HepG2 (cell line): Measurements from ENCODE around the gene TAB3. TPM values are rescaled to one million over a fixed set of nuclear protein-coding genes. Genes with fewer than 3 reads are reported as not detected.

Experiments used
- CC2D1A ChIP-seq: sonication (generic); formaldehyde crosslinking; IDR thresholded peaks from 2 replicates; pipeline ENCODE4 v1.8.1; 2023; ENCODE audit warnings: mild to moderate bottlenecking, missing genetic modification reagents
- CHCHD3 ChIP-seq: sonication (generic); formaldehyde crosslinking; IDR thresholded peaks from 2 replicates; pipeline ENCODE4 v1.8.0; 2022; ENCODE audit warnings: mild to moderate bottlenecking, missing genetic modification reagents, moderate library complexity
- DR1 ChIP-seq: sonication (generic); formaldehyde crosslinking; IDR thresholded peaks from 2 replicates; pipeline ENCODE4 v1.8.0; 2021; ENCODE audit warnings: mild to moderate bottlenecking, missing genetic modification reagents, inconsistent platforms
- DZIP1 ChIP-seq: sonication (generic); formaldehyde crosslinking; IDR thresholded peaks from 2 replicates; pipeline ENCODE4 v1.5.0; 2020; ENCODE audit warnings: mild to moderate bottlenecking, missing genetic modification reagents
- E2F2 ChIP-seq: sonication (generic); formaldehyde crosslinking; IDR thresholded peaks from 2 replicates; pipeline ENCODE4 v1.4.0; 2020; ENCODE audit warnings: missing genetic modification reagents, borderline replicate concordance
- IRF9 ChIP-seq: sonication (generic); formaldehyde crosslinking; IDR thresholded peaks from 2 replicates; pipeline ENCODE4 v1.8.0; 2022; ENCODE audit warnings: missing genetic modification reagents, mild to moderate bottlenecking, borderline replicate concordance
- MEIS2 ChIP-seq: sonication (generic); formaldehyde crosslinking; IDR thresholded peaks from 2 replicates; pipeline ENCODE4 v1.9.0; 2021; ENCODE audit warnings: mild to moderate bottlenecking, missing genetic modification reagents
- MXD3 ChIP-seq: IDR thresholded peaks from 2 replicates; pipeline ENCODE4 v1.6.1; 2016; ENCODE audit warnings: mild to moderate bottlenecking, missing biosample characterization, missing genetic modification reagents
- NR3C1 ChIP-seq: sonication (generic); formaldehyde crosslinking; IDR thresholded peaks from 2 replicates; pipeline ENCODE4 v1.4.0; 2020; ENCODE audit warnings: missing genetic modification reagents
- PRDM15 ChIP-seq: sonication (generic); formaldehyde crosslinking; IDR thresholded peaks from 2 replicates; pipeline ENCODE4 v1.4.0; 2020; ENCODE audit warnings: missing genetic modification reagents
- RBAK ChIP-seq: sonication (generic); formaldehyde crosslinking; IDR thresholded peaks from 2 replicates; pipeline ENCODE4 v1.5.1; 2020; ENCODE audit warnings: mild to moderate bottlenecking, missing genetic modification reagents
- TAF15 ChIP-seq: fragments of 200-400 bp; formaldehyde crosslinking; IDR thresholded peaks from one replicate; pipeline ENCODE4 v1.6.1; 2018; ENCODE audit warnings: mild to moderate bottlenecking, low read depth, low read length; ENCODE audit not compliant: poor library complexity, severe bottlenecking
- TFE3 ChIP-seq: IDR thresholded peaks from 2 replicates; pipeline ENCODE4 v1.6.1; 2016
- TSC22D2 ChIP-seq: sonication (generic); formaldehyde crosslinking; IDR thresholded peaks from 2 replicates; pipeline ENCODE4 v1.5.1; 2020; ENCODE audit warnings: missing genetic modification reagents, mild to moderate bottlenecking, borderline replicate concordance
- ZKSCAN1 ChIP-seq: fragments of 150-350 bp; IDR thresholded peaks from 2 replicates; pipeline ENCODE4 v1.6.1; 2014; ENCODE audit warnings: low read length
- ZNF569 ChIP-seq: sonication (generic); formaldehyde crosslinking; IDR thresholded peaks from 2 replicates; pipeline ENCODE4 v1.5.0; 2020; ENCODE audit warnings: mild to moderate bottlenecking, missing genetic modification reagents, moderate library complexity, borderline replicate concordance
- ZNF746 ChIP-seq: sonication (generic); formaldehyde crosslinking; IDR thresholded peaks from 2 replicates; pipeline ENCODE4 v1.8.0; 2022; ENCODE audit warnings: mild to moderate bottlenecking, missing genetic modification reagents
- ZNF792 ChIP-seq: IDR thresholded peaks from 2 replicates; pipeline ENCODE4 v1.6.1; 2016
- ZSCAN30 ChIP-seq: sonication (generic); formaldehyde crosslinking; IDR thresholded peaks from 2 replicates; pipeline ENCODE4 v1.5.0; 2020; ENCODE audit warnings: mild to moderate bottlenecking, missing genetic modification reagents
- polyA plus RNA-seq, 8 experiments: library from polyadenylated mRNA; depleted of rRNA in 3 of 8; stranded (reverse) in 7 of 8; unstranded in 1 of 8; fragments of >200 nt; fragmentation: Illumina TruSeq in 4 of 8; extraction: Trizol in 4 of 8; gene quantifications; 2 replicates each; pipeline versions ENCODE4 v1.2.1 to v1.2.3, GENCODE V29; 2011 to 2016; ENCODE audit warnings: low read depth in 4 of 8, missing spikeins in 1 of 8, mixed read lengths in 1 of 8; ENCODE audit not compliant: insufficient read depth in 1 of 8
- total RNA-seq, 5 experiments: library from RNA; depleted of rRNA; stranded (reverse); fragments of >200 nt; fragmentation: Illumina TruSeq; extraction: Trizol; gene quantifications; 2 replicates each; pipeline ENCODE4 v1.2.3, GENCODE V29; 2016; ENCODE audit warnings: low read depth in 1 of 5

Gene TAB3
- total and polyA plus RNA-seq, 2 of the 13 experiments (the other 11 are each of a cell fraction or from before 2014, with no cell fraction given), result 27.2 to 59.8 TPM

GRCh38 chrX:30835373-30835772, 53.7 kb downstream of the TAB3 start (continued):
- TF ChIP-seq PRDM15, result no peak
- TF ChIP-seq MXD3 (CRISPR knock-in tag), result no peak
- peak; percentile 50; the same call in 1 of the 2 replicates for TF ChIP-seq TFE3 (CRISPR knock-in tag)
- no peak for TF ChIP-seq E2F2 (CRISPR knock-in tag)
- TF ChIP-seq ZNF746 (CRISPR knock-in tag), result no peak
- no peak for TF ChIP-seq ZKSCAN1
- no peak for TF ChIP-seq NR3C1
- no peak for TF ChIP-seq DR1
- TF ChIP-seq TAF15, result no peak
- TF ChIP-seq CHCHD3 (CRISPR knock-in tag), result no peak
- no peak for TF ChIP-seq TSC22D2
- TF ChIP-seq ZNF569, result no peak
- TF ChIP-seq DZIP1 (CRISPR knock-in tag), result no peak
- TF ChIP-seq RBAK (CRISPR knock-in tag), result no peak
- TF ChIP-seq IRF9 (CRISPR knock-in tag), result no peak
- TF ChIP-seq CC2D1A (CRISPR knock-in tag), result no peak
- TF ChIP-seq MEIS2, result no peak
- TF ChIP-seq ZSCAN30 (CRISPR knock-in tag), result no peak
- TF ChIP-seq ZNF792 (CRISPR knock-in tag), result no peak
